Activated T-helper 1 cell treated with anti-CD3 and anti-CD28 coated beads, Interleukin-2, amount 50 U/mL, for 16 hours (primary cell): ENCODE measurements around the gene PCNT.
A peak's percentile ranks its signal among the peaks of the same experiment; 100 is the strongest.

Source experiments
- DNase-seq, 2 donors: peaks; one replicate each; pipeline ENCODE4 v3.0.0-alpha.2; 2020; ENCODE audit warnings: low read depth in 1 of 2, low spot score in 1 of 2

Gene PCNT, protein sequence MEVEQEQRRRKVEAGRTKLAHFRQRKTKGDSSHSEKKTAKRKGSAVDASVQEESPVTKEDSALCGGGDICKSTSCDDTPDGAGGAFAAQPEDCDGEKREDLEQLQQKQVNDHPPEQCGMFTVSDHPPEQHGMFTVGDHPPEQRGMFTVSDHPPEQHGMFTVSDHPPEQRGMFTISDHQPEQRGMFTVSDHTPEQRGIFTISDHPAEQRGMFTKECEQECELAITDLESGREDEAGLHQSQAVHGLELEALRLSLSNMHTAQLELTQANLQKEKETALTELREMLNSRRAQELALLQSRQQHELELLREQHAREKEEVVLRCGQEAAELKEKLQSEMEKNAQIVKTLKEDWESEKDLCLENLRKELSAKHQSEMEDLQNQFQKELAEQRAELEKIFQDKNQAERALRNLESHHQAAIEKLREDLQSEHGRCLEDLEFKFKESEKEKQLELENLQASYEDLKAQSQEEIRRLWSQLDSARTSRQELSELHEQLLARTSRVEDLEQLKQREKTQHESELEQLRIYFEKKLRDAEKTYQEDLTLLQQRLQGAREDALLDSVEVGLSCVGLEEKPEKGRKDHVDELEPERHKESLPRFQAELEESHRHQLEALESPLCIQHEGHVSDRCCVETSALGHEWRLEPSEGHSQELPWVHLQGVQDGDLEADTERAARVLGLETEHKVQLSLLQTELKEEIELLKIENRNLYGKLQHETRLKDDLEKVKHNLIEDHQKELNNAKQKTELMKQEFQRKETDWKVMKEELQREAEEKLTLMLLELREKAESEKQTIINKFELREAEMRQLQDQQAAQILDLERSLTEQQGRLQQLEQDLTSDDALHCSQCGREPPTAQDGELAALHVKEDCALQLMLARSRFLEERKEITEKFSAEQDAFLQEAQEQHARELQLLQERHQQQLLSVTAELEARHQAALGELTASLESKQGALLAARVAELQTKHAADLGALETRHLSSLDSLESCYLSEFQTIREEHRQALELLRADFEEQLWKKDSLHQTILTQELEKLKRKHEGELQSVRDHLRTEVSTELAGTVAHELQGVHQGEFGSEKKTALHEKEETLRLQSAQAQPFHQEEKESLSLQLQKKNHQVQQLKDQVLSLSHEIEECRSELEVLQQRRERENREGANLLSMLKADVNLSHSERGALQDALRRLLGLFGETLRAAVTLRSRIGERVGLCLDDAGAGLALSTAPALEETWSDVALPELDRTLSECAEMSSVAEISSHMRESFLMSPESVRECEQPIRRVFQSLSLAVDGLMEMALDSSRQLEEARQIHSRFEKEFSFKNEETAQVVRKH (N-terminal part only)

DNA sequence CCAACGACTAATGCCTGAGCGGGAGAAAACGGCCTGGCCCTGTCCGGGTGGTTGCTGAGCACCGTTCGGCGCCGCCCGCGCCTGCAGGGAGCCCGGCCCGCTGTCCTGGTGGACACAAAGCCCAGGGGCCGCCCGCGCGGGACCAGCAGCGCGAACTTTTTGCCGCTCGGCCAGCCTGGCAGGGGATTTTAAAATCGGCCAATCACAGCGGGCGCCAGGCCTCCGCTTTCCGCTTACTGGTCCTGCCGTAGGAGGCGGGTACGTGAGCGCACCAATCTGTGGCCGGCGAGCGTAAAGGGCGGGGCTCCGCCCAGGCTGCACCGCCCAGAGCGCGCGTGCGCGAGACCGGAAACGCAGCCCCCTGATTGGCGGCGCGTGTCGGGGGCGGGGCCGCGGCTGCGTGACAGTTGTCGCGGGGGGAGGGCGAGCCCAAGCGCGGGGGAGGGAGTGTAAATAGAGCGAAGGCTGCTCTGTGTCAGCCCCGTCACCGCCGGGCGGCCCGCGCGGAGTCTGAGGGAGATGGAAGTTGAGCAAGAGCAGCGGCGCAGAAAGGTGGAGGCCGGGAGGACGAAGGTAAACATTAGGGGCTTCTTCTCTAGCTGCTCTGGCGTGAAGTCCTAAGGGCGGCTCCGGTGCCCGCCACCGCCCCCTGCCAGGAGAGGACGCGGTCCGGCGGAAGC, at the start of gene PCNT, which contains the start of gene C21orf58:
TSS of gene PCNT (plus strand) at position 447 of the 680 bp plus-strand sequence. CDS start at position 520, 73 bp downstream.
TSS of gene C21orf58 (minus strand) at position 161 of the 680 bp plus-strand sequence. CDS start 1,132 bp downstream, outside the sequence.
- DNase-seq: peak; percentile 93 to 98

DNA sequence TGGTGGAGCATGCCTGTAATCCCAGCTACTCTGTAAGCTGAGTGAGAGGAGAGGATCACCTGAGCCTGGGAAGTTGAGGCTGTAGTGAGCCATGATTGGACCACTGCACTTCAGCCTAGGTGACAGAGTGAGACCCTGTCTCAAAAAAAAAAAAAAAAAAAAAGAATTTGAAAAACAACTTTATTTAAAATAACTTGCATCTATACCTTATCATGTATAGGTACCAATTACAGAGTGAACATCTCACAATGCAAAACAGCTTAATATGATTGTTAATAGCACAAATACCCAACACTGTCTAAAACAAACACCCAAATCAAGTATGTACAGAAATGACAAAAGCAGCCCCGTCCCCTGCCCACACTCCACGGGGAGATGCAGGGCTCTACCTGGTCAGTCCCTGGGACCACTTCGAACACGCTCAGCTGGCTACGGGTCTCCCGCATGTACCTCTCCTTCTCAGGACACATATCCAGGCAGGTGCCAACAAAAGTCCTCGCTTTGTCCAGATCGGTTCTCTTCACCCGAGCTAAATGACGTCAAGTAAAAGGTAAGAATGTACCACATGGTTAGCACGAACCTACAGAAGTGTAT, 49.1 kb upstream of the PCNT start:
- DNase-seq: no peak

DNA sequence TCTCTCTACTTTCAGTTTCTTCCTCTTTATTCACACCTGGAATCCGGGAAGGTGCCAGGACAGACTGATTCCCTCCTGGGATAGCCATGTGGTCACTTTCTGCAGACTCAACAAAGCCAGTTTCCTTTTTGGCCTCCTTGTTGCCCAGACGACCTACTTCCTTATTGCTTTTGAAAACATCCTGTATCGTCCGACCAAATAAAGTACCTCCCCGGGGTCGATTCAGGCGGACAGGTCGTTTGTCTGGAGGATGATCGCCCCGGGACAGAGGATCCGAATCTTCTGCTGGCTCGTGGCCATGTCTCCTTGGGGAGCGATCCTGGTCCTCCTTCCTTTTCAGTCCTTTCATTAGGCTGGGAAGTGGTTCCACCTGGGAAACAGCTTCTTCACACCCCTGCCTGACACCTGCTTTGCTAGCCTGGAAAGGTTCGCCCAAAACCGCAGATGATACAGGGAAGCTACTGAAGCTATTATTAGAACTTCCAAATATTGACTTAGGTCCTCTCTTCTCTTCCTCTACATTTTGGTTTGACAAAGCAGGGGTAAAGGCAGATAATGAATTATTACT, 39.8 kb upstream of the PCNT start:
- no peak for DNase-seq

DNA sequence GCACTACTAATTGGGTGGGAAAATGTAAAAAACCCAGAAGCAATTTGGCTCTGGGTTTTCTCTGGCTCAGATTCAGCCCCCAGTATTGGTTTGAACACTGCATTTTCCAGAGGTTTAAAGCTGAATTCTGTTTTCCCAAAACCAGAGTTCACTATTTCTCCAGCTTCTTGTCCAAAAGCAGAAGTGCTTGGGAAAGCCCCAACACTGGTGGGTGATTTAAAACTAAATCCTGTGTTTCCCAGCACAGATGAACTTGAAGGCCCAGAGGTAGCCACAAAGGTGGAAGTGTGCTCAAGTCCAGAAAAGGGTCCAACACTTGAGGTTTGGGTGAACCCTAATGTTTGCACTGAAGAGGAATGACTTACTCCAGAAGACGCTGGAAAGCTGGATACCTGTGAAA, 39.2 kb upstream of the PCNT start:
- no peak for DNase-seq

DNA sequence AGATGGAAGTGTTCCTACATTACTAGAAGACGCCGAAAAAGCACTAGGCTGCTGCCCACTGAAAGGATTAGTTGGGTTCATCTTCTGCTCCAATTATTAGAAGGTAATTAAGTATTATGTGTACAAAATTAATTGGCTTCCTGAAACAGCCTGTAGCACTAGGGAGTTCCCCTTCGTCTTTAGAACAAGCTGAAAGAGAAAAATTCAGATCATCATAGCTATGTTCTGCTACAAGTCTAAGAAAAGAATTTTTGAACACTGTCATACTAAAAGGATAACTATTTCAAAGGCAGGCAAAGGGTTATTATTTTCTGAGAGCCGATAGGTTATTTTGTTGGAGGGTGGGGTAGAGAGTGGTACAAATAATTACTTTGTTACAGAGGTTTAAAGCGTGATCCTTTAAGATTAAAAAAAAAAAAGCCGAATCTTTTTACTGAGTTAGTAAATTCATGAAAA, 38.7 kb upstream of the PCNT start, which contains the start of gene MCM3AP:
TSS of gene MCM3AP (minus strand) at position 406 of the 456 bp plus-strand sequence. CDS start at position 81, 325 bp downstream.
- no peak for DNase-seq

DNA sequence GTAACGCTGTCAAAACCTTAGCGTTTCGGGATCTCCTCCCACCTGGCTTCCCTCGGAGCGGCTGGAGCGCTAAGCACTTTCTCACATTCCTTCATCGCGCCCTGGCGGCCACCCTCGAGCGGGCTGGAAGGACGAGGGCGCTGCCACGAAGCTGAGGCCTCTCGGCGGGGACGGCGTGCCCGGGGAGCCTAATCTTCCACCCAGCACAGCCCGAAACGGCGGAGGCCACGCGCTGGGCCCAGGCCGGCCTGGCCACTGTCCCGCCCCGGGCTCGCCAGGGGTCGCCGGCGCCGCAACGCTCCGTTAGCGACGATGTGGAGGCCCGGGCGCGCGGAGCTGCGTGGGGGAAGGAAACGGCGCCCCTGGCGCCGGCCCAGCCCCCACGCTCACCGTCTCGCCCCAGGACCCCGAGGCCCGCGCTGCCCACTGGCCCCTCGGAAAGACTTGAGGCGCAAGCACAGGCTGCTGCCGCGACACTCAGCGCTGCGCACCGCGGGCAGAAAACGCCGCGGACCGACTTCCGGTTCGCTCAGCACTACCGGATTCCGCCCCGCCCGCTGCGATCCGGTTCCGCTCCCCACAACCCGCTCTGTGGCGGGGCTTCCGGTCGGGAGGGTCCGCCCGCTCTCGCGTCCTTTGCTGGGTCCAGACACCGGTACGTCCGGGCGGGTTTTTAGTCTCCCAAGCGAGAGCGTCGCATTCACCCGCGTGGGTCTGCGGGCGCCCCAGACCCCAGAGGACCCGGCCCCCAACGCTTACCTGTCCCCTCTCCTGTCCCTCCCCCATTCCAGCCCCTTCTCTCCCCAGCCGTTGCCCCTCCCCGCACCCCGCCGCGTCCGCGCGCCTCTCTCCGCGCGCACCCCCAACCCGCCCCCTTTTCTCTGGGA, 38.0 kb upstream of the PCNT start, which contains the start of gene YBEY:
TSS of gene YBEY (plus strand) at position 582 of the 887 bp plus-strand sequence. CDS start 572 bp downstream, outside the sequence.
- peak; percentile 73 to 79 for DNase-seq

DNA sequence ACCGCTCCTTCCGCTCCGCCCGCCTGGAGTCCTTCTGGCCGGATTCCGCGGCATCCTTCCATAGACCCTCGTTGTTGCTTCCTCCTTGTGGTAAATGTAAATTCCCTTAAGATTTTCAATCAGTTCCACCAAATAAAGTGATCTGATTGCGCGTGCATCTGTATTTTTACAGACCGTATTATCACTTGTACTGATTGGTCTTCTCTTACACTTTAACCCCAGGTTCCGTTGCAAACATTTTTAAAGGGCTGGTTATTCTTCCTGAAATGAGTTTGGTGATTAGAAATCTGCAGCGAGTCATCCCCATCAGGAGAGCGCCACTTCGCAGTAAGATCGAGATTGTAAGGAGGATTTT, 37.3 kb upstream of the PCNT start:
- no peak for DNase-seq

DNA sequence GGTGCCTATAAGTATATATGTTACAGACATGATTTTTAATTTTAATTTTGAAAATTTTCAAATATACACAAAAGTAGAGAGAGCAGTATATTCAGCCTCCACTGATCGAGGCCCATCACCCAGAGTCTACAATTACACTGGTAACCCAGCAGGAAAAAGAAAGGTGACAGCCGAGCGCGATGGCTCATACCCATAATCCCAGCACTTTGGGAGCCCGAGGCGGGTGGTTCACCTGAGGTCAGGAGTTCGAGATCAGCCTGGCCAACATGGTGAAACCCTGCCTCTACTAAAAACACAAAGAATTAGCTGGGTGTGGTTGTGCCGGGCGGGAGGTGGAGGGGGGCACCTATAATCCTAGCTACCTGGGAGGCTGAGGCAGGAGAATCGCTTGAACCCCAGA, 36.4 kb upstream of the PCNT start:
- DNase-seq: no peak

DNA sequence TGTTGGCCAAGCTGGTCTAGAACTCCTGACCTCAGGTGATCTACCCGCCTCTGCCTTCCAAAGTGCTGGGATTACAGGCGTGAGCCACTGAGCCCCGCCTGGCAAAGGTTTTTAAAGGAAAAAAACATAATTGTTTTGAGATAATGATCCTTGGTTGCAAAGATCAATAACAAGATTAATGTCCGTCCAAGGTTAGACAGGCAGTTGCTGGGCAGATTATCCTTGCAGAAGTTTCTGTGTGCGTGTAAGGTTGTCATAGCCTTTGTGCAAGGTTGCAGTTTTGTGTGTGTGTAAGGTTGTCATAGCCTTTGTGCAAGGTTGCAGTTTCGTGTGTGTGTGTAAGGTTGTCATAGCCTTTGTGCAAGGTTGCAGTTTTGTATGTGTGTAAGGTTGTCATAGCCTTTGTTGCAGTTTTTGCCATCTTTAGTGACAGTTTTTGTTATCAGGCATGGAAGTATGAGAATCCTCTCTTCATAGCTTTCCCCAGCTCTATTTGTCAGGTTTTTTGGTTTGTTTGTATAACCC, 34.2 kb upstream of the PCNT start:
- no peak for DNase-seq

DNA sequence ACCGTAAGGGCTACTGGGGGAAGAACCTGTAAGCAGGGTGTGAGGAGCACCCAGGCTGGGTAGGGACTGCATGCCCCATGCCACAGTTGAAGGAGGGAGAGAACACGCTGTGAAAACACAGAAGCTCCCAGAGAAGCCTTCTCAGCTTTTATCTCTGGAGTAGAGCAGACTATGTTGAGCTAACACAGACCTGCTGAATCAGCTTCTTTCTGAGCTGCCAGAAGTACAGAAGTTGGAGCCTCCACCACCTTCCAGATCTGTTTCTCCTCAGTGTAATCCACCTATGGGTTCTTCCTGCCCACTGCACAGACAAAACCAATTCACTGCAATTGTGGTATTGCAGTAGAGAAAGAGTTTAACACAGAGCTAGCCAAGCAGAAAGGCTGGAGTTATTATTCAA, 32.4 kb upstream of the PCNT start:
- DNase-seq: no peak

DNA sequence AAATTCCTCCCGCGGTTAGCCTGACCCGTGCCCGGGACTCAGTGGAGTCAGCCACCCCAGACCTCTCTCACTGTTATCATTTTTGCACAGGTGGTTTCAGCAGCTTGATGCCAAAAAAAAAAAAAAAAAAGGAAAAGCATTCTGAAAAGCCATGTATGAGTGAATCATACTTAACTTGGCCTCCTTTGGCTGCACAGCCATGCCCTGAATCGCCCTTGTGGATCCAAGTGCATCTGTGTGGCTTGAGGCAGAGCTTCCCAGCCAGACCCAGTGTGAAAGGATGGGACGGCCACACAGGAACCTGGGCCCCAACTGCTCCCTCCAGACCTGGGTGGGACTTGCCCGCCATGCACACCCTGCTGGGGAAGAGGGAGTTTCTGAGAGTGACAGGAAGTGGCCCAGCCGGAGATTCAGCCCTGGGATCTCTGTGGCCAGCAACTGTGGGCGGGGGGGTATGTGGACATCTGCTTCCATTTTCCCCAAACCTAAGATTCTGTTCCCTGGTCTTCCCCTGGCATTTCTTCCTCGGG, 29.2 kb upstream of the PCNT start:
- no peak for DNase-seq

DNA sequence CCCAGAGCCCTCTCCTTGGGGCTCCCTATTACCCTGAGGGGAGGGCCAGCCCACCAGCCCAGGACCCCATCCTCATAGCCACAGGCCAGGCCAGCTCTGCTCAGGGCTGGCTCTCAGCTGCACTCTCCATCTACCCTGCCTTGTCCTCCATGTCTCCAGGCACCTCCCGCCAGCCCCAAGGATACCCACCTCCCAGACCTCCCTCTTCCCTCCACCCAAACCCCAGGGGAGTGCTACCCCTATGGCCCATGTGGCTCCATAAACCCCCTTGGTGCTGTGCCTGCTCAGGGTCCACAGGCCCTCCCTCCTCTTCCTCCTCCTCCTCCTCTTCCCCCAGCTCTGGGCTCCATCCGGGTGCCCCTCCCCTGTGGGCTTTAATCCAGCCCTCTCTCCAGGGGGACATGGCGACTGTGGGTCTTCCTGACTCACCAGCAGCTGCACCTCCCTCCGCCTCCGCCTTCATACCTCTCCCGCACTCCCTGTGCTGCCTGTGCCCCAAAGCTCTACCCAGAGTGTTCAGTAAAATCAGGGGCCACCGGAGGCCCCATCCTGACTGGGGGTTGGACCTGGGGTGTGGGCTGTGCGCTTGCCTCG, 28.7 kb upstream of the PCNT start:
- no peak for DNase-seq

DNA sequence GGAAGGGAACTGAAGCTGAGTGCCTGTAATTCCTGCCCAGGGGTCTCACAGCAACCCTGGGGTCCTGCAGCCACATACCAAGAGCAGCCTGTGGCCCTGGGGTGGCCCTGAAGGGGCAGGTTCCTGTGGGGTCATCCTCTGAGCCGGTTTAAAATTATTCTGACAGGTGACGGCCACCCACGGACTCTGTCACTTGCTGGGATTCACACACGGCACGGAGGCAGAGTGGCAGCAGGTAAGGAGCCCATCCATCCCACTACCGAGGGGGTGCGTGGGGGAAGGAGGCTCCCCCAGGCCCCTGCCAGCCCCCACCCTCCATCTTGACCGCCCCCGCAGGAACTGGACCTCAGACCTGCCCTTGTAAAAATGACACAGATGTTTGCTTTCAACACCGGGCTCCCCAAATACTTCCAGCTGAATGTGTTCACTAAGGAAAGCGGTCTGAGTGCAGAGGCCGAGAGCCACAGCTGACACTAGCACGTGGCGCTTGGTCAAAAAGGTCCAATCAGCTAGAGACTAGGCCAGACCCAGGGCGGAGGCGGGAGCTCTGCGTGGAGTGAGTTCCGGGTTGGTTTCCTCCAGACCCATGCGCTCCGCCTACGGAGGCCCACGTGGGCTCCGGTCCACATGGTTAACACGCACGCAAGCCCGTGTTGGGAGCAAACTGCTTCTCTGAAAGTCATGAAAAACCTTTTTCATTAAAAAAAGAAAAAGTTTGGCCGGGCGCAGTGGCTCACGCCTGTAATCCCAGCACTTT, 27.8 kb upstream of the PCNT start:
- DNase-seq: peak in 1 of 2 donors; percentile 15

DNA sequence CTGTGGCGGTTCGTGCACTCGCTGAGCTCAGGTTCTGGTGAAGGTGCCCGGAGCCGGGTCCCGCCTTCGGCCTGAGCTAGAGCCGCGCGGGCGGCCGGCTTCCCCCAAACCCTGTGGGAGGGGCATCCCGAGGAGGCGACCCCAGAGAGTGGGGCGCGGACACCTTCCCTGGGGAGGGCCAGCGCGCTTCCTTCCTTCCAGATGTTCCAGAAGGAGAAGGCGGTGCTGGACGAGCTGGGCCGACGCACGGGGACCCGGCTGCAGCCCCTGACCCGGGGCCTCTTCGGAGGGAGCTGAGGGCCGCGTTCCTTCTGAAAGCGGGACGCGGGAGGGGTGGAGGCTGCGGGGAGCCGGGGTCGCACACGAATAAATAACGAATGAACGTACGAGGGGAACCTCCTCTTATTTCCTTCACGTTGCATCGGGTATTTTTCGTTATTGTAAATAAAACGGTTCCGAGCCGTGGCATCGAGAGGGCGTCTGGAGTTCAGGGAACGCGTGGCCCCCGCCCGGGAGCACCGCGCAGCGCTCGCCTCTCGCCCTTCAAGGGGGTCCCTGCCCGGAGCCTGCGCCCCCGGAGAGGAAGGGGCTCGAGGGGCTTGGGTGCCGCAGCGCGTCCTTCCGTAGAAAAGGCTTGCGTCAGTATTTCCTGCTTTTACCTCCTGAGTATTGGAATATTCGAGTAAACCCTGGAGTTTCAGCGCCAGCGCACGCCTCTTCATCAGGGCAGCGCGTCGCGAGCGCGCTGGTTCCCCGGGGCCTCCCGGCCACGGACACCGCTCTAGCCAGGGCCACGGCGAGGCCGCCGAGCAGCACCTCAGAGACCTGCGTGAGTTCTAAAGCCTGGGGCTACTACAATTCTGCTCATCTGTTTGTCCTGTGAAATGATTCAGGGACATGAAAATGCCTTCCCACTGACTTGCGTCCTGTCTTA, 26.4 kb upstream of the PCNT start:
- no peak for DNase-seq

DNA sequence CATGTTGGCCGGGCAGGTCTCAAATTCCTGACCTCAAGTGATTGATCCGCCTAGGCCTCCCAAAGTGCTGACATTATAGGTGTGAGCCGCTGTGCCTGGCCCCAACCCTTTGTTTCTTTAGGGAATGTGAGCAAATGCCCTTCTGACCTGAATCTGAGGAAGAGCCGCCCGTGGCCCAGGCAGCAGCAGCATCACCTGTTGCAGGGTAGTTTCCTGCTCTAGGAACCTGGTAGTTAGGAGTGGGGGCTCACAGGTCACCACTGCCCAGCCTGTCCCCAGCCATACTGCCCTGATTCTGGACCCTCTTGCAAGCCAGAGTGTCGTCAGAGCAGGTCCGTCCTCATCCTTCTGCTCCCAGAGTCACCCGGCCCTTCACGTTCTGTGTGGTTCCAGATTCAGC, 24.8 kb upstream of the PCNT start:
- DNase-seq: no peak

DNA sequence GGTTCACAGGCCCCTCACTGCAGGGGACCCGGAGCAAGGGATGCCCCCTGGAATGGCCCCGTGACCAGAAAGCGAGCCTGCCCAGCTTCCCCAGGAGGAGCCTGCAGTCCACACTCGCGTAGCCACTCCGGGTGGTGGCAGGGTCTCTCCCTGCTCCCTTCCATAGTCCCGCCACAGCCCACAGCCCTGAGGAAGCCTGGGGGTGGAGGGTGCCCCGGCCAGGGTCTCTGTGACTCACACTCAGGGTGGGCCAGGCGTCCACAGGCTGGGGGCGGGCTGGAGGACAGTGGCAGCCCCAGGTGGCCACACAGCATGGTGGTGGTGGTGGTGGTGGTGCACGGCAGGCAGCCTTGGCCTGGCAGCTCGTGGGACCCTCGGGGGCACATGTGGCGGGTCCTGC, 22.2 kb upstream of the PCNT start:
- DNase-seq: no peak
